22Rv1 (cell line): ENCODE measurements around the gene KCNT1.

Source experiments
- H3K27ac ChIP-seq: fragments of 450-650 bp; 2 replicates; pipeline ENCODE4 v1.5.1; 2017
- CTCF ChIP-seq: fragments of 450-650 bp; IDR thresholded peaks from 2 replicates; pipeline ENCODE4 v1.5.1; 2017; ENCODE audit warnings: mild to moderate bottlenecking
- ZFX ChIP-seq: fragments of 450-650 bp; IDR thresholded peaks from 2 replicates; pipeline ENCODE4 v1.6.1; 2017; ENCODE audit warnings: antibody characterized with exemption, borderline replicate concordance

The KCNT1 gene

GRCh38 chr9:135775911-135776310 is 73.9 kb downstream of the KCNT1 start:
- no peak overlapping the region for H3K27ac ChIP-seq
- TF ChIP-seq CTCF = no peak
- no peak for TF ChIP-seq ZFX

GRCh38 chr9:135776893-135777622 is 75.1 kb downstream of the KCNT1 start:
- TF ChIP-seq ZFX = no peak
- no peak for TF ChIP-seq CTCF

GRCh38 chr9:135777623-135778177 is 75.7 kb downstream of the KCNT1 start:
- TF ChIP-seq ZFX (no peak), CTCF (no peak)
- H3K27ac ChIP-seq = no peak overlapping the region

More at GRCh38 chr9:135776893-135777622, 75.1 kb downstream of the KCNT1 start:
- no peak overlapping the region for H3K27ac ChIP-seq

GRCh38 chr9:135778421-135778820 is 76.4 kb downstream of the KCNT1 start:
- H3K27ac ChIP-seq = no peak overlapping the region
- TF ChIP-seq ZFX = no peak
- TF ChIP-seq CTCF = no peak

- no peak overlapping the region for H3K27ac ChIP-seq
- no peak for TF ChIP-seq CTCF
- no peak for TF ChIP-seq ZFX
Observed at GRCh38 chr9:135779571-135779970, 77.6 kb downstream of the KCNT1 start.

GRCh38 chr9:135780086-135780485 is 78.1 kb downstream of the KCNT1 start:
- TF ChIP-seq CTCF (no peak), ZFX (no peak)
- no peak overlapping the region for H3K27ac ChIP-seq

- TF ChIP-seq CTCF (no peak), ZFX (no peak)
- no peak overlapping the region for H3K27ac ChIP-seq
Observed at GRCh38 chr9:135780626-135781025, 78.6 kb downstream of the KCNT1 start.
